ENCODE results near the gene POFUT2. TPM values are rescaled to one million over a fixed set of nuclear protein-coding genes. Genes with fewer than 3 reads are reported as not detected.

The POFUT2 gene
- total RNA-seq, 3 donors from 2014 or later, result 26.4 to 38.0 (median 29.8) TPM

- Histone ChIP-seq H3K9me3 (no peaks in the 10 kb centered on the region), H3K4me3 (no peak overlapping the region), H3K36me3 (ENCODE audit: low read depth) (no peaks in the 10 kb centered on the region), H3K4me1 (ENCODE audit: low read depth) (no peaks in the 10 kb centered on the region)
- intact Hi-C loops (cut with DNase I, micrococcal nuclease), result no loop called here
- no peak for DNase-seq
- ATAC-seq, result no peak
- no peak for TF ChIP-seq CTCF (IDR thresholded peaks at IDR 0.05)
Observed at GRCh38 chr21:45223236-45224185, 64.2 kb downstream of the POFUT2 start.

- ATAC-seq (no peak), DNase-seq (no peak)
- H3K4me1 ChIP-seq (ENCODE audit: low read depth), result no peaks in the 10 kb centered on the region
- H3K36me3 ChIP-seq (ENCODE audit: low read depth), result no peaks in the 10 kb centered on the region
- no peaks in the 10 kb centered on the region for H3K9me3 ChIP-seq
- no peak overlapping the region for H3K4me3 ChIP-seq
- intact Hi-C loops (cut with DNase I, micrococcal nuclease), result no loop called here
- no peak for TF ChIP-seq CTCF (IDR thresholded peaks at IDR 0.05)
Observed at GRCh38 chr21:45222001-45222400, 65.7 kb downstream of the POFUT2 start.

GRCh38 chr21:45220714-45221490 is 66.8 kb downstream of the POFUT2 start:
- Histone ChIP-seq H3K4me1 (ENCODE audit: low read depth) (no peaks in the 10 kb centered on the region), H3K36me3 (ENCODE audit: low read depth) (no peaks in the 10 kb centered on the region), H3K9me3 (no peaks in the 10 kb centered on the region), H3K4me3 (no peak overlapping the region)
- TF ChIP-seq CTCF (IDR thresholded peaks at IDR 0.05), result no peak
- DNase-seq, result no peak
- no peak for ATAC-seq
- intact Hi-C loops (cut with DNase I, micrococcal nuclease), result no loop called here

GRCh38 chr21:45220071-45220481 is 67.6 kb downstream of the POFUT2 start:
- no peak for ATAC-seq
- H3K36me3 ChIP-seq (ENCODE audit: low read depth), result no peaks in the 10 kb centered on the region

GRCh38 chr21:45219517-45219916 is 68.2 kb downstream of the POFUT2 start:
- intact Hi-C loops (cut with DNase I, micrococcal nuclease), result no loop called here
- Histone ChIP-seq H3K36me3 (ENCODE audit: low read depth) (no peaks in the 10 kb centered on the region), H3K9me3 (no peaks in the 10 kb centered on the region), H3K4me3 (no peak overlapping the region), H3K4me1 (ENCODE audit: low read depth) (no peaks in the 10 kb centered on the region)
- TF ChIP-seq CTCF (IDR thresholded peaks at IDR 0.05), result no peak
- DNase-seq (no peak), ATAC-seq (no peak)

More at GRCh38 chr21:45220071-45220481, 67.6 kb downstream of the POFUT2 start:
- no peaks in the 10 kb centered on the region for H3K4me1 ChIP-seq (ENCODE audit: low read depth)
- TF ChIP-seq CTCF (IDR thresholded peaks at IDR 0.05), result no peak
- intact Hi-C loops (cut with DNase I, micrococcal nuclease), result no loop called here
- H3K9me3 ChIP-seq, result no peaks in the 10 kb centered on the region
- DNase-seq, result no peak
- H3K4me3 ChIP-seq, result no peak overlapping the region
